ENCODE results near the gene ALCAM.

Gene ALCAM

DNA sequence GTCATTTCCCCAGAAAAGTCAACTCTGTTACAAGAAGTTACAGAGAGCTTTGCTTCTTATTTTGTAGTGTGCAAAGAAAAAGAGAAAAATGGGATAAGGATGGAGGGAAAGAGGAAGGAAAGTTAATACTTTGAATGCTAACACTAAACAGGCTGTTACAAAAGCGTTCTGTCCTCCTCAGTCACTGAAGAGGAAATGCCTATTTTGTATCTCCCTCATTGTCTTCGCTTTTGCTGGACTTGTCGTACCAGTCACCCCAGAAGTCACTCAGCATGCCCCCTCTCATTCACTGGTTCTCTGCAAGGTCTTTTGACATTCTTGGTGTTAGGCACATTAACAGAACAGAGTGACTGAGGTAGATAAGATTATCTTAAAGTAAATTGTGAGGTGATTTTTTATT lies 129.6 kb downstream of the ALCAM start:
- no peak for DNase-seq

GRCh38 chr3:105497386-105497785 lies 130.7 kb downstream of the ALCAM start:
- no peak for DNase-seq

- DNase-seq, result no peak
These were observed 133.3 kb downstream of the ALCAM start for GRCh38 chr3:105499961-105500360.

GRCh38 chr3:105502333-105502732 lies 135.6 kb downstream of the ALCAM start:
- DNase-seq, result no peak

DNA sequence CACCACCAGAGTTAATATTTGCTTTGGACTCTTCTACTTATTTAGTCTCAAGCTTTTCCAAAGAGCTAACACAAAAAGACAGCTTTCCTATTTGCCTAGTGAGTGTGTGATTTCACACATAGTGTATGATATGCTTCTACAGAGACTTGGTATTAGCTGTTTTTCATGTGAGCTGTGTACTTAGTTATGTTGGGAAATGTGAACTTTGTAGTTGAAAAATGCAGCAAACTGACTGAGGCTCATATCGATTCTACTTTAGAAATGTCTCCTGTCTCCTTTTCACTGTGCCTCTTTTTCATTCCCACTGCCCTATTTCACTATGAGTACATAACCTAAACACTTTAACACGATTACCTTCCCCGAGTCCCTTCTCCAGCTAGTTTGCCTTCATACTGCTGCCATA lies 136.5 kb downstream of the ALCAM start:
- DNase-seq, result no peak

DNA sequence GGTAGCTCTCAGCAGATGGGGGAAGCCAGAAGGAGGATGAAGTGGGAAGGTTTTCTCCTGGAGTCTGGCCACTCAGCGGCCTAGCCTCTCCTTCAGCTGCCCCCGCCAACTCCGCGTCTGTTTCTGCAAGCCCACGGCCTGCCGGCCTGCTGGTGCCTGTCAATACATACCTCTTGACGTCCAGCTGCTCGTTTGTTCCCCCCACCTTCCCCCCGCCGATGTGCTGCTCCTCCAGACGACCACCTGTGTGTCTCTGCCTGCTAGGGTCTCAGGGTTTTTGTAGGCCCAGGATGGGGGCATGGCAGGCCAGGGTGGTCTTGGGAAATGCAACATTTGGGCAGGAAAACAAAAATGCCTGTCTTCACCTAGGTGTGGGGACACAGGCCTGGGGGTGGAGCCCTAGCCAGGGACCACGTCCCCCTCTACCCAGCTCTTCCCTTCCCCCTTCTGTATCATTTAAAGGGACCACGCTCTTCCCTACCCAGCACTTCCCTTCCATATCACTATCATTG lies 137.8 kb downstream of the ALCAM start:
- DNase-seq, result no peak

GRCh38 chr3:105505170-105505569 lies 138.5 kb downstream of the ALCAM start:
- DNase-seq, result no peak

GRCh38 chr3:105511031-105511430 lies 144.3 kb downstream of the ALCAM start:
- DNase-seq, result no peak

GRCh38 chr3:105512061-105512460 lies 145.4 kb downstream of the ALCAM start:
- no peak for DNase-seq

GRCh38 chr3:105513042-105513441 lies 146.3 kb downstream of the ALCAM start:
- no peak for DNase-seq

DNA sequence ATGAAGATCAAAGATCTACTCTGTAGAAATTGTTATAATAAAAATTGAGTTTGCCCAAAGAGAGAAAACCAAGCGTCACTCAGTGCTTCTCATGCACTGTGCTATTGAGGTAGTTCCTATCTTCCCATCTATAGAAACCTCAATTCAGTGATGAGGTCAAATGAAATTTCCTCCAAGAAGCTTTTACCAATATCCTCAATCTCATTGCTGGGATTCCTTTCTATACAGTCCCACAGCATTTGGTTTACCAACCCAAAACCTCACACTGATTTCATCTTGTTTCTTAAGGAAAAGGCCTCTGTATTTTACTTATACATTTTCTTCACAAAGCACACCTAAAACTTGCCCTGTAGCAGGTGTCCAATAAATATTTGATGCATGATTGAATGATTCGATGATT lies 147.2 kb downstream of the ALCAM start:
- no peak for DNase-seq

GRCh38 chr3:105515372-105515771 lies 148.7 kb downstream of the ALCAM start:
- no peak for DNase-seq

- DNase-seq, result no peak
These were observed 150.3 kb downstream of the ALCAM start for GRCh38 chr3:105516972-105517371.

DNA sequence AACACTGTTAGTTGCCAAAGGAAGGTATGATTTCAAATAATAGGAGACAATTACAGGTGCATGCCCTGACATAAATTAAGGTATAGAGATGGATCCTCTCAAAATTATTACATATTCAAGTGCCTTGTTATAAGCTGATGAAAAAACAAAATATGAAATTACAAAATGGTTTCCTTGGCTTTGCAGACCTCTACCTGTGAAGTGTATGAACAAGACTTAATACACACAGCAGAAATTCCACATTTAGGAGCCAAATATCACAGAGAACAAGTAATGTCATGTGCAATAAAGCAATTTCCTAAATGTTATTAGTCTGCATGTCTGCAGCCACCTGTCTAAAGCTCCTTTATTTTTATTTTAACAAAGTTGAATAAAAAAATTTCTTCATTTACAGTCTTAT lies 151.5 kb downstream of the ALCAM start:
- DNase-seq, result no peak

DNA sequence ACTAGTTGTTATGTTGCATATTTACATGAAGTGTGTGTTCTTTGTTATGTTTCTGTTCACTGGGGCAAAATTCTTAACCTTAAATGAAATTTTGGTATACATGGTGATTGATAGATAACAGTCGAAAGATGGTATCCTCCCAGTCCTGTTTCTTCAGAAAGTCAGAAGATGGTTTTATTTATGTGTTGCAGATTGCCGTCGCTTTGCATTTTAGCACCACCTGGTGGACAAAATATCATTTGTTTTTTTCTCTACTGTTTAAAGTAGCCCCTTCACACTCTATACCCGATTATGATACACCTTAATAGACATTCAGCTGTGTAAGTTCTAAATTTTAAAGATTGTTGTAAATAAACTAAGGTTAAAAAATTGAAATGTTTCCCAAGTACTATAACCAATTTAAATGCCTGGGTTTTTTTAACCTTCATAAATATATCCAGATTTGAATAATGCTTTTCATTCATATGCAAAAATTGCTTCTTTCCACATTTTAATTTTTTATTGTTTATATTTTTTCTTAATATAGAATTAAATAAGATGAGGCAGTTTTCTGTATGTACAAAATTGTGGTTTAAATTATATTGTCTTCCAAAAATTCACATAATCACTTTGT lies 152.2 kb downstream of the ALCAM start:
- no peak for DNase-seq

DNA sequence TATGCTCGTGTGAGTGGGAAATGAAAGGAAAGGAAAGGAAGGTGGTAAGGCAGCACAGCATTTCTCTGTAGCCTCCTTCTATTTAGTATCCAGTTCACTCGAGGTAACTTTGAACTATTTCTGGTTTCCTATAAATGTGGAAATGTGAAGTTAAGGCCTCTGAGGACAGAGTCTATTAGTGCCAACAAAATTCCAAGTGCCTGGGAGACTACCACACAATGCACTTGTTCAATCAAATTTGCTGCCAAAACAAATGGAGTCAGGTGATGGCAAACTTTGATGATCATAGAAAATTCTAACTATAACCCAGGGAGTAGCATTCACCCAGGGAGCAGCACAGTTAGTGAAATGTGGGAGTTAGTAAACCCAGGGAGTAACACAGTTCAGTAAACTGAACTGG lies 155.1 kb downstream of the ALCAM start:
- no peak for DNase-seq

- DNase-seq, result no peak
These were observed 156.8 kb downstream of the ALCAM start for GRCh38 chr3:105523501-105523900.

- no peak for DNase-seq
These were observed 158.8 kb downstream of the ALCAM start for GRCh38 chr3:105525531-105525930.

DNA sequence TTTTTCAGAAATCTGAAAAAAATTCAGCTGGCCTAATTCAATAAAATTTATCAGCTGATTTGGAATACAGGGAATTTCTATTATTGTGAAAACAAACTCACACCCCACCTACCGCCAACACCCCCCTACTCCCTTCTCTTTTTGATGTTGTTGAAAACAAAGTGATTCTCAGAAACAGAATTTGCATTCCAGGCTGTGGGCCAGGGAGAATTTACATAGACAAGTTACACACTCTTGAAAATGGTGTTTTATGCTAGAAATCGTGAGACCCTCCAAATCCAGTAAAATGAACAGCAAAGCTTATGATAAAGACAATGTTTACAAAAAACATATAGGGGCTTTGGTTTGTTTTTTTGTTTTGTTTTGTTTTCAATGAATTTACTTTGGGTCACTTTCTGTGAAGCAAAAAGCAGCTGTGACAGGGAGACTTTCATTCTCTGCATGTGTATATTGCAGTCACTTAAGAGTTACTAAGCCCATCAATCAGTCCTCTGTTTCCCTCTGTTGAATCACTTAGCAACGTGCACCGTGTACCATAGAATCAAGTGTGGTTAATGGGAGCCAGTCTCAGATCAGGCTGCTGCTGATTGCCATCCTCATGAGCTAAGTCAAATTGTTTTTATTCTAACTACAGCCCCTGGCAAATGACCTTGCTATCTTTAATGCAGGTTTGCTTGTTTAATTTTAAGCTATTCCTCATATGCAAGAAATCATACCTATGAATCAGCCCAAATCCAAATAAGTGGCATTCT lies 159.8 kb downstream of the ALCAM start:
- DNase-seq, result no peak

DNA sequence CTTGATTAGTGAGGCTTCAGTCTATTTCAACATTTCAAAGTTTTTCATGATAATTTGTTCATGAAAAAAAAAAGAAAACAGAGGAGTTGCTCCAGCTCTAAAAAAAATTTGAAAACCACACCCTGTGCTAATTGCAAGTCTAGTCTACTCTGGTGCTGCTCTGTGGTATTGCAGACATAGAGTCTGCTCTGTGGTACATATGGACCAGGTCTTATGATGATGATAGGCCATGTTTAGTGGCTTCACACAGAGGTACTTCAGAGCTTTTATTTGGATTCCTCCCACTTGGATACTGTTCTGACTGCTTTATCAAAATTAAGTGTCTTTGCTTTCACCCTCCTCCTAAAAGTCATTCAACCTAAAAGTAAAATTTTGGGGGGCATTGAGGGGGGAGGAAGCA lies 160.8 kb downstream of the ALCAM start:
- no peak for DNase-seq

DNA sequence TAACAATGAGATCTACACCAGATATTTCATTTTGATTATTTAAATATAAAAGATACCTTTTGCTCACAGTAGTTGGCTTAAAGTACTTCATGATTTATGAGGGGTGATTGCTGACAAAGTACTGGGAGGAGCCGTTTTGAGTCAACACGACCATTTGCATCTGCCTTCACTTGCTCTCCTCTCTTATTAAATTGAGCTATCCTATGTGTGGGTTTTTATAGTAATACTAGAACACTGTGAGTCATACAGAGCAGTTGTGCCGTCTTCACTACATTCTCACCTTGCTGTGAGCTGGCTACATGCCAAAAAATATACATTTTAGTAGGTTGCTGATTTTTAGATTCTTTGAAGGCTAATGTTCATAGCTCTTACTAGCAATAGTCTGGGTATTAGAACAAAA lies 161.2 kb downstream of the ALCAM start:
- no peak for DNase-seq

GRCh38 chr3:105528955-105529354 lies 162.2 kb downstream of the ALCAM start:
- no peak for DNase-seq

DNA sequence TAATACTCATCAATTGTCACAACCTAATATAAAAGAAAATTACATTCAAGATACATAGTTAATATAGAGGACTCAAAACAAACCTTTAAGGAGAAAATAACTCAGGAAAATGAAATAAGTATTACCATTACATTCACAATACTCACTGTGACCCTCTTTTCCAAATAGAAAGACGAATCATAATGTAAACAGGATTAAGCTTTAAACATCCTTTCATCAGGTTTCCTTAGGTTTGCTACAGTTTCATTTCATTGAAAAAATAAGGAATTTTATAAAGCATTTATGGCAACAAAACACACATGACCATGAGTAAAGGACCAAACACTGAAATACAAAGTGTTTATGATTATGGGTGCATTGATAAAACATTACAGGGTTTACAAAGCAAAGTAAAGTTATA lies 162.7 kb downstream of the ALCAM start:
- no peak for DNase-seq

DNA sequence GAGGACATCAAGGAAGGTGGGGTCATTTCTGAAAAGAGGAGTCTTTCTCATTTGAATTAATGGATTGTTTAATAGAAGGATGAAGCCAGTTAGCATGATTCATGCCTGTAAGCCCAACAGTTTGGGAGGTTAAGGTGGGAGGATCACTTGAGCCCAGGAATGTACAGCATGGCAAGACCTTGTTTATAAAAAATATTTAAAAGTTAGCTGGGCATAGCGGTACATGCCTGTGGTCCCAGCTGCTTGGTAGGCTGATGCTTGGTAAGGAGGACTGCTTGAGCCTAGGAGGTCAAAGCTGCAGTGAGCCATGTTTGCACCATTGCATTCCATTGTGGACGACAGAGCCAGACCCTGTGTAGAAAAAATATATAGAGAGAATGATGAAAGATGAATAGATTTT lies 165.5 kb downstream of the ALCAM start:
- no peak for DNase-seq

DNA sequence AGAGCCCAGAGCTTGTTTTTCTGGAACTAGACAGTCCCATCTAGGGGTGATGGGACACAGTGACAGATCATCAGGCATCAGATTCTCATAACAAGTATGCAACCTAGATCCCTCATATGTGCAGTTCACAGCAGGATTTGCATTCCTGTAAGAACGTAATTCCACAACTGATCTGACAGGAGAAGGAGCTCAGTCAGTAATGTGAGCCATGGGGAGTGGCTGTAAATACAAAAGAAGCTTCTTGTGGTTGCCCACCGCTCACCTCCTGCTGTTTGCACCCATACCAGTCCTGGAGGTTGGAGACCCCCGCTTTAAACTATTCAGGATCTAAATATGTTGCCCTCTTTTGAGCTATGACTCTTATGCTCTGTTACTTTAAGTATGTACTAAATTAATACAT lies 167.3 kb downstream of the ALCAM start:
- DNase-seq, result no peak

All from stimulated activated CD4-positive, alpha-beta T cell treated with anti-CD3 and anti-CD28 coated beads, Interleukin-4, amount 100 ng/mL, for 4 hours (primary cell).